ENCODE measurements around the gene YTHDF2. TPM values are rescaled to one million over a fixed set of nuclear protein-coding genes. Genes with fewer than 3 reads are reported as not detected.
A peak's percentile ranks its signal among the peaks of the same experiment; 100 is the strongest.
"Not testable (repeated sequence)": the region's sequence is repeated elsewhere in the genome, so short reads cannot be mapped to it uniquely, and the experiment has no call there.

The YTHDF2 gene
- total RNA-seq, 1 experiment from 2014 or later, result 126 TPM

- no peak for TF ChIP-seq AR (CRISPR knock-in tag; IDR thresholded peaks at IDR 0.05)
- no peak for TF ChIP-seq ZNF396 (CRISPR knock-in tag; IDR thresholded peaks at IDR 0.05; ENCODE audit: borderline replicate concordance)
- no peak for TF ChIP-seq GRHL2 (CRISPR knock-in tag; IDR thresholded peaks at IDR 0.05; ENCODE audit: insufficient replicate concordance, severe bottlenecking)
- no peak for TF ChIP-seq RORB (CRISPR knock-in tag; IDR thresholded peaks at IDR 0.05)
- TF ChIP-seq TCF7 (CRISPR knock-in tag; IDR thresholded peaks at IDR 0.05; ENCODE audit: low read depth), result no peak
- no peak for TF ChIP-seq ARID4B (CRISPR knock-in tag; IDR thresholded peaks at IDR 0.05; ENCODE audit: borderline replicate concordance)
- TF ChIP-seq ZNF317 (CRISPR knock-in tag; IDR thresholded peaks at IDR 0.05; ENCODE audit: borderline replicate concordance, low read depth), result no peak
- TF ChIP-seq USF2 (CRISPR knock-in tag; IDR thresholded peaks at IDR 0.05), result no peak
- no peak for TF ChIP-seq ZSCAN18 (CRISPR knock-in tag; IDR thresholded peaks at IDR 0.05)
Observed at GRCh38 chr1:28719332-28719619, 17.5 kb upstream of the YTHDF2 start (continued).

GRCh38 chr1:28720376-28720775 is 16.4 kb upstream of the YTHDF2 start:
- Mint-ChIP-seq H3K9me3 (no peaks in the 10 kb centered on the region), H3K4me1 (peaks cover 10% of the 10 kb centered on the region), H3K36me3 (no peaks in the 10 kb centered on the region), H3K27me3 (ENCODE audit: low read depth) (no peaks in the 10 kb centered on the region), H3K27ac (peak overlapping the region; percentile 50), H3K4me3 (no peak overlapping the region)
- no peak for TF ChIP-seq TEAD4 (CRISPR knock-in tag; IDR thresholded peaks at IDR 0.05)
- no peak for TF ChIP-seq JAZF1 (CRISPR knock-in tag; IDR thresholded peaks at IDR 0.05)
- no peak for TF ChIP-seq ZNF263 (CRISPR knock-in tag; IDR thresholded peaks at IDR 0.05; ENCODE audit: low read depth)
- no peak for TF ChIP-seq PREB (CRISPR knock-in tag; IDR thresholded peaks at IDR 0.05; ENCODE audit: borderline replicate concordance)
- no peak for DNase-seq (ENCODE audit: low spot score)
- ChIA-PET POLR2A (no interaction called here), CTCF (interaction anchor here (2.4 kb wide), 1 partner anchor 16 kb away, joined by 10 read pairs; the partner anchor contains the start of gene YTHDF2)
- ATAC-seq, result no peak

- H3K27ac Mint-ChIP-seq; POLR2A ChIA-PET; H3K27me3 Mint-ChIP-seq (ENCODE audit: low read depth); H3K9me3 Mint-ChIP-seq; DNase-seq (ENCODE audit: low spot score); ATAC-seq; H3K4me3 Mint-ChIP-seq; H3K36me3 Mint-ChIP-seq: not testable (repeated sequence)
- CTCF ChIA-PET, result interaction anchor here (0.6 to 2.4 kb wide), 2 partner anchors 15 to 163 kb away, joined by 3 to 10 read pairs; partner anchors contain the start of gene YTHDF2
- H3K4me1 Mint-ChIP-seq, result peaks cover 10% of the 10 kb centered on the region
Observed at GRCh38 chr1:28721927-28722326, 14.8 kb upstream of the YTHDF2 start.

GRCh38 chr1:28725365-28725764 is 11.4 kb upstream of the YTHDF2 start:
- ChIA-PET CTCF (interaction anchor here (1.8 to 2.3 kb wide), 2 partner anchors 11 to 152 kb away, joined by 4 to 6 read pairs; no protein-coding TSS in a partner anchor), POLR2A (interaction anchor here (0.6 to 1.5 kb wide), 4 partner anchors 11 to 430 kb away, joined by 3 to 10 read pairs (median 5); partner anchors contain the start of gene YTHDF2)
- not testable (repeated sequence) for ATAC-seq; H3K27me3 Mint-ChIP-seq (ENCODE audit: low read depth); H3K9me3 Mint-ChIP-seq; DNase-seq (ENCODE audit: low spot score); H3K4me3 Mint-ChIP-seq; H3K36me3 Mint-ChIP-seq; H3K27ac Mint-ChIP-seq
- H3K4me1 Mint-ChIP-seq, result peaks cover 10% of the 10 kb centered on the region

Measured in WTC11 (cell line).